ENCODE results near the gene SCNN1A. TPM values are rescaled to one million over a fixed set of nuclear protein-coding genes. Genes with fewer than 3 reads are reported as not detected.

The SCNN1A gene
- total and polyA plus RNA-seq, 2 donors (not counting 3 experiments of a cell fraction or from before 2014, with no cell fraction given) = 0.12 to 0.18 TPM

- no peaks in the 10 kb centered on the region for H3K36me3 ChIP-seq (ENCODE audit: control insufficient read depth in 2 of 2, extremely low read depth in 1 of 2, insufficient read depth in 2 of 2, low read length in 2 of 2)
- intact Hi-C loops (cut with micrococcal nuclease) (no loop called here), dilution Hi-C loops (cut with MboI; ENCODE audit: extremely low pct_ligation_motif_present, low sequenced_read_pairs) (no loop called here)
- H3K9me1 ChIP-seq (replicated peaks; ENCODE audit: control insufficient read depth, extremely low read depth, insufficient read depth, low read length) = no peaks in the 10 kb centered on the region
- no peak for FAIRE-seq
- TF ChIP-seq POLR2AphosphoS5 (IDR thresholded peaks at IDR 0.05; ENCODE audit: insufficient read depth, low read depth, low read length) (no peak), JUN (IDR thresholded peaks at IDR 0.05; ENCODE audit: borderline replicate concordance, insufficient read depth, insufficient read length, low read depth) (no peak), POLR2A (IDR thresholded peaks at IDR 0.05; ENCODE audit: low read depth, low read length) (no peak), GATA2 (IDR thresholded peaks at IDR 0.05; ENCODE audit: insufficient read depth, insufficient read length, low read depth, low read length) (no peak), FOS (IDR thresholded peaks at IDR 0.05; ENCODE audit: borderline replicate concordance, insufficient read depth, low read length) (no peak), EZH2 (IDR thresholded peaks at IDR 0.05; ENCODE audit: borderline replicate concordance, low read depth, low read length, severe bottlenecking) (no peak), MAX (IDR thresholded peaks at IDR 0.05; ENCODE audit: insufficient read depth, insufficient read length) (no peak), CTCF (IDR thresholded peaks at IDR 0.05; ENCODE audit: extremely low read depth in 1 of 2, insufficient read depth in 1 of 2, low read depth in 1 of 2, low read length in 2 of 2) (no peak), MYC (IDR thresholded peaks at IDR 0.05; ENCODE audit: low read depth, low read length) (no peak)
- H3K9me3 ChIP-seq (replicated peaks; ENCODE audit: control insufficient read depth, insufficient read depth, low read length) = no peaks in the 10 kb centered on the region
- no peak overlapping the region for H2AFZ ChIP-seq (ENCODE audit: low read depth, low read length)
- H4K20me1 ChIP-seq (replicated peaks; ENCODE audit: control insufficient read depth, extremely low read depth, insufficient read depth, low read length) = no peaks in the 10 kb centered on the region
- BruUV-seq (replicated peaks) = no TSS peak
- CTCF ChIA-PET = interaction anchor here (0.8 kb wide), 1 partner anchor 74 kb away, joined by 3 read pairs; no protein-coding TSS in a partner anchor
- H3K27me3 ChIP-seq (ENCODE audit: control insufficient read depth in 2 of 2, insufficient read depth in 2 of 2, low read length in 2 of 2) = no peaks in the 10 kb centered on the region
- no peak overlapping the region for H3K27ac ChIP-seq (ENCODE audit: insufficient read depth, low read depth, low read length)
- POLR2A ChIA-PET = no interaction called here
- H3K4me3 ChIP-seq (replicated peaks in 1 of 3; ENCODE audit: insufficient read depth in 1 of 3, low read depth in 1 of 3, low read length in 3 of 3) = no peak overlapping the region
- H3K4me2 ChIP-seq (ENCODE audit: insufficient read depth, low read length) = no peak overlapping the region
- no peaks in the 10 kb centered on the region for H3K79me2 ChIP-seq (ENCODE audit: control insufficient read depth, insufficient read depth, low read length)
- H3K9ac ChIP-seq (replicated peaks; ENCODE audit: extremely low read depth, insufficient read depth, low read length) = no peak overlapping the region
- peaks cover 2% of the 10 kb centered on the region for H3K4me1 ChIP-seq (ENCODE audit: control insufficient read depth, extremely low read depth, insufficient read depth, low read length)
- no peak for DNase-seq (ENCODE audit: low read depth, low spot score)
These were observed 24.7 kb upstream of the SCNN1A start for GRCh38 chr12:6399884-6400644.
